Memory B cell (primary cell): ENCODE measurements around the gene PRTN3.
"Not testable (repeated sequence)": the region's sequence is repeated elsewhere in the genome, so short reads cannot be mapped to it uniquely, and the experiment has no call there.

Experiments
- ATAC-seq: fragments of 150-1000 bp; cut with Tn5 transposase; 2 replicates; pipeline ENCODE4 v1.10.0; 2021; ENCODE audit warnings: low read depth, mild to moderate bottlenecking, moderate library complexity
- DNase-seq, 2 donors: peaks; one replicate each; pipeline ENCODE4 v3.0.0; 2022; ENCODE audit warnings: low spot score in 2 of 2
- H3K27ac Mint-ChIP-seq: one replicate; pipeline ENCODE4 v1.8.0; 2022; ENCODE audit warnings: mild to moderate bottlenecking, moderate library complexity, mixed read lengths
- H3K27me3 Mint-ChIP-seq: one replicate; pipeline ENCODE4 v1.8.0; 2022; ENCODE audit warnings: mixed read lengths
- H3K36me3 Mint-ChIP-seq: one replicate; pipeline ENCODE4 v1.8.0; 2022; ENCODE audit warnings: mild to moderate bottlenecking, mixed read lengths
- H3K4me1 Mint-ChIP-seq: one replicate; pipeline ENCODE4 v1.8.0; 2022; ENCODE audit warnings: mixed read lengths
- H3K4me3 Mint-ChIP-seq: one replicate; pipeline ENCODE4 v1.8.0; 2022; ENCODE audit warnings: mild to moderate bottlenecking, moderate library complexity, mixed read lengths
- H3K9me3 Mint-ChIP-seq: one replicate; pipeline ENCODE4 v1.8.0; 2022; ENCODE audit warnings: mixed read lengths

PRTN3 gene

GRCh38 chr19:843180-843835, 2.5 kb downstream of the PRTN3 start:
- Mint-ChIP-seq H3K9me3 (peaks cover 3% of the 10 kb centered on the region), H3K27ac (no peak overlapping the region), H3K27me3 (peaks cover 24% of the 10 kb centered on the region), H3K4me1 (peaks cover 7% of the 10 kb centered on the region), H3K36me3 (peaks cover 5% of the 10 kb centered on the region), H3K4me3 (no peak overlapping the region)
- DNase-seq (no peak), ATAC-seq (no peak)

- ATAC-seq: no peak
- no peak for DNase-seq
- Mint-ChIP-seq H3K9me3 (peaks cover 3% of the 10 kb centered on the region), H3K4me1 (peaks cover 7% of the 10 kb centered on the region), H3K27me3 (peaks cover 26% of the 10 kb centered on the region), H3K27ac (peak overlapping the region; percentile 26), H3K36me3 (peaks cover 5% of the 10 kb centered on the region), H3K4me3 (no peak overlapping the region)
These were observed 3.2 kb downstream of the PRTN3 start for GRCh38 chr19:843836-844545.

GRCh38 chr19:844546-844971, 3.8 kb downstream of the PRTN3 start:
- DNase-seq: no peak
- Mint-ChIP-seq H3K36me3 (peaks cover 5% of the 10 kb centered on the region), H3K27ac (peak overlapping the region; percentile 26), H3K4me1 (peaks cover 7% of the 10 kb centered on the region), H3K9me3 (peaks cover 3% of the 10 kb centered on the region), H3K4me3 (no peak overlapping the region), H3K27me3 (peaks cover 27% of the 10 kb centered on the region)
- no peak for ATAC-seq

GRCh38 chr19:845707-846521, 5.1 kb downstream of the PRTN3 start:
- Mint-ChIP-seq H3K36me3 (peaks cover 5% of the 10 kb centered on the region), H3K27me3 (peaks cover 30% of the 10 kb centered on the region), H3K4me1 (peaks cover 7% of the 10 kb centered on the region)

GRCh38 chr19:848386-848921, 7.7 kb downstream of the PRTN3 start:
- H3K27me3 Mint-ChIP-seq: peaks cover 22% of the 10 kb centered on the region
- H3K4me3 Mint-ChIP-seq: no peak overlapping the region
- peaks cover 2% of the 10 kb centered on the region for H3K36me3 Mint-ChIP-seq
- peaks cover 4% of the 10 kb centered on the region for H3K4me1 Mint-ChIP-seq
- no peaks in the 10 kb centered on the region for H3K9me3 Mint-ChIP-seq
- no peak for DNase-seq
- ATAC-seq: no peak
- H3K27ac Mint-ChIP-seq: no peak overlapping the region

More at GRCh38 chr19:845707-846521, 5.1 kb downstream of the PRTN3 start:
- Mint-ChIP-seq H3K9me3 (peaks cover 3% of the 10 kb centered on the region), H3K27ac (no peak overlapping the region), H3K4me3 (no peak overlapping the region)
- ATAC-seq (no peak), DNase-seq (no peak)

GRCh38 chr19:849195-849594, 8.4 kb downstream of the PRTN3 start:
- not testable (repeated sequence) for H3K27ac Mint-ChIP-seq, ATAC-seq, H3K9me3 Mint-ChIP-seq, H3K36me3 Mint-ChIP-seq, H3K4me3 Mint-ChIP-seq, H3K4me1 Mint-ChIP-seq, DNase-seq
- peaks cover 22% of the 10 kb centered on the region for H3K27me3 Mint-ChIP-seq

GRCh38 chr19:850221-850978, 9.6 kb downstream of the PRTN3 start:
- no peak overlapping the region for H3K27ac Mint-ChIP-seq
- H3K27me3 Mint-ChIP-seq: peaks cover 17% of the 10 kb centered on the region
- ATAC-seq: peak; percentile 24

GRCh38 chr19:850979-851335, 10.2 kb downstream of the PRTN3 start:
- Mint-ChIP-seq H3K36me3 (no peaks in the 10 kb centered on the region), H3K9me3 (no peaks in the 10 kb centered on the region), H3K4me3 (no peak overlapping the region), H3K27ac (no peak overlapping the region), H3K27me3 (peaks cover 13% of the 10 kb centered on the region), H3K4me1 (no peaks in the 10 kb centered on the region)
- ATAC-seq: no peak
- no peak for DNase-seq

More at GRCh38 chr19:850221-850978, 9.6 kb downstream of the PRTN3 start:
- no peaks in the 10 kb centered on the region for H3K9me3 Mint-ChIP-seq
- no peak for DNase-seq
- no peaks in the 10 kb centered on the region for H3K4me1 Mint-ChIP-seq
- no peaks in the 10 kb centered on the region for H3K36me3 Mint-ChIP-seq
- H3K4me3 Mint-ChIP-seq: no peak overlapping the region

- peaks cover 2% of the 10 kb centered on the region for H3K4me1 Mint-ChIP-seq
- peaks cover 8% of the 10 kb centered on the region for H3K27me3 Mint-ChIP-seq
- DNase-seq (no peak), ATAC-seq (no peak)
- no peak within 1 kb of the TSS for H3K4me3 Mint-ChIP-seq
- H3K36me3 Mint-ChIP-seq: no peaks in the 10 kb centered on the region
- H3K27ac Mint-ChIP-seq: no peak within 1 kb of the TSS
- H3K9me3 Mint-ChIP-seq: no peaks in the 10 kb centered on the region
These were observed 11.6 kb downstream of the PRTN3 start, which contains the start of gene ELANE for GRCh38 chr19:852136-853013. ELANE (plus strand) TSS chr19:852303; CDS start chr19:852329, 26 bp downstream.

- Mint-ChIP-seq H3K4me3 (no peak overlapping the region), H3K4me1 (peaks cover 2% of the 10 kb centered on the region), H3K9me3 (no peaks in the 10 kb centered on the region), H3K27me3 (peaks cover 8% of the 10 kb centered on the region), H3K27ac (no peak overlapping the region), H3K36me3 (no peaks in the 10 kb centered on the region)
- ATAC-seq (no peak), DNase-seq (no peak)
These were observed 12.3 kb downstream of the PRTN3 start for GRCh38 chr19:853014-853585.

GRCh38 chr19:853614-854220, 12.9 kb downstream of the PRTN3 start:
- not testable (repeated sequence) for H3K36me3 Mint-ChIP-seq, H3K27me3 Mint-ChIP-seq, H3K9me3 Mint-ChIP-seq, DNase-seq, H3K27ac Mint-ChIP-seq, H3K4me3 Mint-ChIP-seq, H3K4me1 Mint-ChIP-seq, ATAC-seq

GRCh38 chr19:854549-854948, 13.8 kb downstream of the PRTN3 start:
- H3K9me3 Mint-ChIP-seq: no peaks in the 10 kb centered on the region
- ATAC-seq (no peak), DNase-seq (no peak)
- no peak overlapping the region for H3K4me3 Mint-ChIP-seq
- peaks cover 2% of the 10 kb centered on the region for H3K4me1 Mint-ChIP-seq
- no peak overlapping the region for H3K27ac Mint-ChIP-seq
- peaks cover 3% of the 10 kb centered on the region for H3K27me3 Mint-ChIP-seq
- no peaks in the 10 kb centered on the region for H3K36me3 Mint-ChIP-seq
